ENCODE data around the gene GVQW3.

GVQW3 gene

DNA sequence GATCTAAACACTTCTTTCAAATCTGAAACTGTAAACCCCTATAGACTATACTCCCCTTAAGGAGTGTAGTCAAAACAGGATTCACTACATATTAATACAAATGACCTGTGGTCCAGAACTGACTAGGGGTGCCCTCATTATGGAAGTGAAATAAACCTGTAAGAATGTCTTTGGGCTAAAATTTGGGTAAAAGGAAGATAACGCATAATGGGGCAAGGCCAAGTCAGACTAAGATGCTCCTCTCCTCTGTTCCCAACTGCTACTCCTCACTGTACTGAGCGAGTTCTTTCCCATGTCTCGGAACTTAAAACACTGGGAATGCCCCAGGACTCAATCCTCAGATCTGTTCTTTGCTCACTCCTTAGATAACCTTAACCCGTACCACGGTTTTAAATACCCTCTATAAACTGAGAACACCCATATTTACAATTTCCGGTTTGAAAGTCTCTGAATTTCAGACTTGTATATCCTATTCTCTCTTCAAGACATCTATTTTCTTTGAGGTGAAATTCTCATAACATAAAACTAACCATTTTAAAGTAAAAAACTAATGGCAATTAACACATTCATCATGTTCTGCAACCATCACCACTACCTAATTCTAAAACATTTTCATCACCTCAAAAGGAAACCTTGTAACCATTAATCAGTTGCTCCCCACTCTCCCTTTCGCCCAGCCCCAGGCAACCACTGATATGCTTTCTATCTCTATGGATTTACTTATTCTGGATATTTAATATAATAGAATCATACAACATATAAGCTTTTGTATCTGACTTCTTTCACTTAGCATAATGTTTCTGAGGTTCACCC lies 4.2 kb upstream of the GVQW3 start:
- Histone ChIP-seq H3K36me3 (peaks cover 0 to 8% (median 0%) of the 10 kb centered on the region in 11 experiments; a peak in 2 of 22 replicates), H3K9me3 (replicated peaks in 1 of 11) (no peaks in the 10 kb centered on the region), H4K20me1 (peaks cover 59 to 86% (median 81%) of the 10 kb centered on the region in 11 experiments; a peak in 21 of 22 replicates), H3K27ac (no peak overlapping the region), H3K4me3 (no peak overlapping the region), H3K4me2 (no peak overlapping the region), H3K27me3 (no peaks in the 10 kb centered on the region), H3K9ac (no peak overlapping the region), H3K4me1 (peaks cover 20 to 44% (median 24%) of the 10 kb centered on the region in 10 experiments)
- no peak for TF ChIP-seq Cebpa-rat (IDR thresholded peaks at IDR 0.05)

GRCh38 chr11:76379807-76380158 lies 1.3 kb upstream of the GVQW3 start:
- no peak for TF ChIP-seq Cebpa-rat (IDR thresholded peaks at IDR 0.05)
- peaks cover 31 to 54% (median 38%) of the 10 kb centered on the region in 10 experiments for H3K4me1 ChIP-seq
- peaks cover 0 to 12% (median 2%) of the 10 kb centered on the region in 11 experiments; a peak in 7 of 22 replicates for H3K36me3 ChIP-seq
- peak overlapping the region; percentile 72 to 99 (median 96) for H3K4me3 ChIP-seq
- H3K4me2 ChIP-seq = peak overlapping the region; percentile 90 to 99 (median 94)
- peak overlapping the region; percentile 89 to 96 (median 92); a peak in 21 of 22 replicates for H3K27ac ChIP-seq
- no peaks in the 10 kb centered on the region for H3K9me3 ChIP-seq (replicated peaks in 1 of 11)
- peaks cover 37 to 58% (median 52%) of the 10 kb centered on the region in 11 experiments; a peak in 21 of 22 replicates for H4K20me1 ChIP-seq
- no peaks in the 10 kb centered on the region for H3K27me3 ChIP-seq
- peak overlapping the region; percentile 94 to 98 (median 96) for H3K9ac ChIP-seq

DNA sequence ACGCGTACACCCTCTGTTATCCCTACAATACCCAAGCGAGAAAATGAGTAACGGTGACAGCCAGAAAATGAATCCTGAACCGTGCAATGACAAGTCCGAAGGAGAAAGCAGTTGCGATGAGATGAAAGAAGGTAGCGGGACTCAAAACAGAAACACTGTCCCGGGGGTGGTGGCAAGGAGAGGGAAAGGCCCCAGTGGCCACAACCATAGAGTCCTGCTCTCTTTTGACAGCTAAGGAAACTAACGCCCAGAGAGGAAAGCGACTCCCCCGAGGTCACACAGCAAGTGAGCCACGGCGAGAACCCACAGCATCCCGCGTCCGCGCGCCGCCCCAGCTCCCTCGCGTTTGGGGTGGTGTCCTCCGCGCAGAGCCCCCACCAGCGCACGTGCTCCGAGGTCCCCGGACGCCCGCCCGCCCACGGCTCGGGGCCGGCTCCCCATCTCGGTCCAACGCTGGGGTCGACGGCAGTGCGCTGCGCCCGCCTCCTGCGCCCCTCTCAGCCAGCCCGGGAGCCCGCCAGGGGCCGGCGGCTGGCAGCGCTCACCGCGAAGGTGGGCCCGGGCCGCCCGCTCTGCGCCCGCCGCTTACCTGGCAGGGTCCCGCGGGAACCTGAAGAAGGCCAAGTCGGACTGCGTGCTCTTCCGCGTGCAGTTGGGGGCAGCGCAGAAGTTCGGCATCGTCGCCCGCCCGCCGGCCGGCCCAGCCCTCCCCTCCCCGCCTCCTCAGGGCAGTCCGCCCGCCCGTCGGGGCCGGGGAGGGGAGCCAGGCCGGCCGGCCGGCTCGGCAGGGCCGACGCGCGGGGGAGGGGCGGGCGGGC lies 755 bp upstream of the GVQW3 start:
- Histone ChIP-seq H3K4me3 (peak overlapping the region; percentile 72 to 99 (median 96)), H3K27ac (peak overlapping the region; percentile 89 to 96 (median 92)), H3K9me3 (replicated peaks in 1 of 11) (no peaks in the 10 kb centered on the region), H4K20me1 (peaks cover 31 to 52% (median 47%) of the 10 kb centered on the region in 11 experiments; a peak in 21 of 22 replicates), H3K4me1 (peaks cover 31 to 50% (median 37%) of the 10 kb centered on the region in 10 experiments), H3K36me3 (peaks cover 0 to 13% (median 4%) of the 10 kb centered on the region in 11 experiments; a peak in 7 of 22 replicates), H3K27me3 (no peaks in the 10 kb centered on the region), H3K9ac (peak overlapping the region; percentile 94 to 98 (median 96)), H3K4me2 (peak overlapping the region; percentile 90 to 99 (median 94))
- TF ChIP-seq Cebpa-rat (IDR thresholded peaks at IDR 0.05) = no peak

GRCh38 chr11:76382209-76382608 lies 1.1 kb downstream of the GVQW3 start:
- no peaks in the 10 kb centered on the region for H3K27me3 ChIP-seq
- peak overlapping the region in 8 of 10 experiments; percentile 13 to 97 (median 95); a peak in 11 of 20 replicates for H3K4me3 ChIP-seq
- H3K27ac ChIP-seq = no peak overlapping the region
- no peaks in the 10 kb centered on the region for H3K9me3 ChIP-seq (replicated peaks in 1 of 11)
- H4K20me1 ChIP-seq = peaks cover 18 to 33% (median 28%) of the 10 kb centered on the region in 11 experiments; a peak in 20 of 22 replicates
- H3K9ac ChIP-seq = peak overlapping the region in 5 of 11 experiments; percentile 29 to 97 (median 96); a peak in 9 of 22 replicates
- H3K4me1 ChIP-seq = peaks cover 31 to 46% (median 36%) of the 10 kb centered on the region in 10 experiments
- H3K36me3 ChIP-seq = peaks cover 0 to 13% (median 4%) of the 10 kb centered on the region in 11 experiments; a peak in 7 of 22 replicates
- TF ChIP-seq Cebpa-rat (IDR thresholded peaks at IDR 0.05) = no peak
- H3K4me2 ChIP-seq = peak overlapping the region; percentile 80 to 98 (median 93)

GRCh38 chr11:76385903-76386302 lies 4.8 kb downstream of the GVQW3 start:
- TF ChIP-seq Cebpa-rat (IDR thresholded peaks at IDR 0.05) = no peak
- Histone ChIP-seq H4K20me1 (no peaks in the 10 kb centered on the region; a peak in 1 of 22 replicates), H3K27me3 (no peaks in the 10 kb centered on the region), H3K4me2 (no peak overlapping the region), H3K27ac (no peak overlapping the region), H3K4me3 (no peak overlapping the region), H3K9me3 (replicated peaks in 1 of 11) (no peaks in the 10 kb centered on the region), H3K4me1 (peaks cover 14 to 23% (median 20%) of the 10 kb centered on the region in 10 experiments), H3K36me3 (peaks cover 0 to 13% (median 4%) of the 10 kb centered on the region in 11 experiments; a peak in 6 of 22 replicates), H3K9ac (no peak overlapping the region)

DNA sequence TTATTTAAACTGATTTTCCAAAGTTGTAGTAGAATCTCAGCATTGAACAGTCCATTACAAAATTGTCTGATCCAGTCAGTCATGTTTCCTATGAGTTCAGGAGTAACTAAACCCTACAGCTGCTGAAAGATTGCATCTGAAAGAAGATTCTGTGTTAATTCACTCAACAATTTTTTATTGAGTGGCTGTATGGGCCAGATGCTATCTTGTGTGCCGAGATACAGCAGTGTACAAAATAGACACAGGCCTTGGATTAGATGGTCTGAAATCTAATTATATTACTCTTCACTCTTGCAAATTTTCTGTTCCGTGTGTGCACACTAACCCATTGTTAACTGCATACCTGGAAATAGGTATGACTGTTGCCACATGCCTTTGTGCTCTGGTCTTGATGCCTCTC lies 7.3 kb downstream of the GVQW3 start:
- no peaks in the 10 kb centered on the region for H3K9me3 ChIP-seq (replicated peaks in 1 of 11)
- no peak overlapping the region for H3K9ac ChIP-seq
- peaks cover 0 to 13% (median 4%) of the 10 kb centered on the region in 11 experiments; a peak in 6 of 22 replicates for H3K36me3 ChIP-seq
- no peaks in the 10 kb centered on the region; a peak in 1 of 22 replicates for H4K20me1 ChIP-seq
- H3K4me3 ChIP-seq = no peak overlapping the region
- no peak overlapping the region for H3K4me2 ChIP-seq
- peaks cover 0 to 6% (median under 1%) of the 10 kb centered on the region in 10 experiments; a peak in 4 of 20 replicates for H3K4me1 ChIP-seq
- no peaks in the 10 kb centered on the region for H3K27me3 ChIP-seq
- no peak for TF ChIP-seq Cebpa-rat (IDR thresholded peaks at IDR 0.05)
- H3K27ac ChIP-seq = no peak overlapping the region

- no peaks in the 10 kb centered on the region for H3K4me1 ChIP-seq
- TF ChIP-seq Cebpa-rat (IDR thresholded peaks at IDR 0.05) = no peak
- no peaks in the 10 kb centered on the region for H4K20me1 ChIP-seq
- H3K4me3 ChIP-seq = no peak overlapping the region
- H3K27ac ChIP-seq = no peak overlapping the region
- H3K9me3 ChIP-seq (replicated peaks in 1 of 11) = no peaks in the 10 kb centered on the region
- H3K4me2 ChIP-seq = no peak overlapping the region
- H3K27me3 ChIP-seq = no peaks in the 10 kb centered on the region
- no peak overlapping the region for H3K9ac ChIP-seq
- 0 out of 22 replicates have a peak, but pooled peaks cover 0 to 3% (median 0%) of the 10 kb centered on the region in 11 experiments for H3K36me3 ChIP-seq
Measured at GRCh38 chr11:76391021-76391420, 9.9 kb downstream of the GVQW3 start.

DNA sequence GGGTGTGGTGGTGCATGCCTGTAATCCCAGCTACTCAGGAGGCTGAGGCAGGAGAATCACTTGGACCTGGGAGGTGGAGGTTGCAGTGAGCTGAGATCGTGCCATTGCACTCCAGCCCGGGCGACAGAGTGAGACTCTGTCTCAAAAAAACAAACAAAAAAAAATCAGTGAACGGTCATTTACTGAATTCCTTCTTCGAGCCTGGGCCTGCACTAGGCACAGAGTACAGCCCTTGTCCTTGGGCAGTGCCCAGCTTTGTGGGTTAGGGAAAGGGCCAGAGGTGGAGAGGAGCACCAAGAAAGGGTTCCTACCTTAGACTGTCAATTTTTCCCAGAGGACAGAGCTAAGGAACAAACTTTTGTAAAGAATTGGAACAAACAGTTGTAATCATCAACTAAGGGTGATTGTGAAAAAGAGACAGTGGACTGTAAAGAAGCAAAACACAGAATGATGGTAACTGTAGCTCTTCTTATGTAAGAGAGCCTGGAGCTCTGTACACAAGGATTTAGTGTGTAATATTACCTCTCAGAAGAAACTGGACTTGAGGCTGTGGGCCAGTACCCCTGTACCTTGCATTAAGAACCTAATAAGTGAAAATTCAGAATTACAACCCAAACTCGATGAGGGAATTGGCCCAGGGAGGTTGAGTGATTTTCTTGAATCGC lies 10.8 kb downstream of the GVQW3 start:
- Histone ChIP-seq H4K20me1 (no peaks in the 10 kb centered on the region), H3K4me3 (no peak overlapping the region), H3K36me3 (no peaks in the 10 kb centered on the region), H3K4me1 (no peaks in the 10 kb centered on the region), H3K9me3 (replicated peaks in 1 of 11) (no peaks in the 10 kb centered on the region), H3K4me2 (no peak overlapping the region), H3K27me3 (no peaks in the 10 kb centered on the region), H3K9ac (no peak overlapping the region), H3K27ac (peak overlapping the region in 1 of 11 experiments; percentile 49; a peak in 1 of 22 replicates)
- TF ChIP-seq Cebpa-rat (IDR thresholded peaks at IDR 0.05) = no peak
